Airway epithelial cell (primary cell): ENCODE measurements around the gene MAT2B. TPM values are rescaled to one million over a fixed set of nuclear protein-coding genes. Genes with fewer than 3 reads are reported as not detected.

Experiments
- total RNA-seq: library from RNA; depleted of rRNA; stranded (reverse); fragments of >200 nt; gene quantifications from 2 replicates; pipeline ENCODE4 v1.2.3, GENCODE V29; 2015

The MAT2B gene
- total RNA-seq = 33.6 and 37.7 TPM in 2 replicates

DNA sequence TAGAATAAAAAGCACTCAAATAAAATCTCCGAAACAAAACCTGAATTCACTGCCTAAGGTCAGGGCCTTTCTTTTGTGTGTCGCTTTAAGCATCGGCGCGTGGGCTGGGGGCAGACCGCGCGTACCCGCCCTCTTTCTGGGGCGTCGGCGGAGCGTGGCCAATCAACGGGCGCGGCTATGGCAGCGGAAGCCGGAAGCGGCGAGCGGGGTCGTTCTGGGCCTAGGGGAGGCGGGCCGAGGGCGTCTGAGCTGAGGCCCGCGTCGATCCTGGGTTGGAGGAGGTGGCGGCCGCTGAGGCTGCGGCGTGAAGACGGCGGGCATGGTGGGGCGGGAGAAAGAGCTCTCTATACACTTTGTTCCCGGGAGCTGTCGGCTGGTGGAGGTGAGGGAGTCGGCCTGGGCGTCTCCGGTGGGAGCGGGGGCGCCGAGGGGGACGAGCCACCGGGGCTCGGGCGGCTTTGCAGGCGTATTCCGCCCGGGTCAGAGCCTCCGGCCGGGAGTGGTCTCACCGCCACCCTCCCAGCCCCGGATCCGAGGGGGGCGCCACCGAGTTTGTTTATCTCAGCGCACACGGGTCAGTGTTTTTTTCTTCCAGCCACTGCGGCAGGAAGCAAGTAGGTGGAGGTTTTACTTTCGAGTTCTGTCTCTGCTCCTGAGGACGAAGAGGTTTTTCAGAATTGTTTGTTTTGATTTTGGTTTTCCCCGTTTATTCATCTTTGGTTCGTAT is at the start of gene MAT2B:
MAT2B (plus strand) TSS at position 252 of the 727 bp plus-strand sequence; CDS start at position 320, 68 bp downstream.

DNA sequence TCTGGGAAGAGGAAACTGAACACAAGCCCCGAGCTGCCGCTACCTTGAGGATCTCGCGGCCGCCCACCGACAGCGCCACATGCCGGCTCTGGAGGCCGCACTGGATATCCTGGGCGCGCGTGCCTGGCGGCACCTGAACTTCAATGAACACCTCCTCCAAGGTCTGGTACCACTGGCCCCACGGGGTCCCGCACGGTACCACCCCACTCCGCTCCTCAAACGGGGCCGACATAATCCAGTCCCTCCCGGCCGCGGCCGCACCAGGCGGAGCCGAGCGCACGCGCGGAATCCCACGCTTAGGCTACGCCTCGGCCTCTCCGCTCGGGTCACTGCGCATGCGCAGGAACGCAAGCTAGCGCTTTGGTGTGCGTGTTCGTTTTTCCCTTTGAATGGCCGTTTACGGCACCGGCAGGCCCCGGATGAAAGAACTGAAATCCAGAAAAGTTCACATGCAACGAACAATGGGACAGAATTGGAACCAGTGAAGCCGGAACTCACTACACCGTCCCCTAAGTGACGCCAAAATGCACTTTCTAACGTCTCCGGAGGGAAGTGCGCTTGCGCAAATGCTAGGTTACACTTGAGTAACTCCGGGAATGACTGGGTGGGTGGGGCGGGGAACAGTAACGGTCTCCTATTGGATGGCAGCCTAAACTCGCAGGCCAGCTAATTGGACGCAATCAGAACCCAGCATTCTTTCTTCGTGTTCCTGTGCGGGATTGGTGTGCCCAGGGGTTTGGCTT is 45.4 kb upstream of the MAT2B start, which contains the start of gene NUDCD2:
NUDCD2 (minus strand) TSS at position 284 of the 743 bp plus-strand sequence; CDS start at position 232, 52 bp downstream.

DNA sequence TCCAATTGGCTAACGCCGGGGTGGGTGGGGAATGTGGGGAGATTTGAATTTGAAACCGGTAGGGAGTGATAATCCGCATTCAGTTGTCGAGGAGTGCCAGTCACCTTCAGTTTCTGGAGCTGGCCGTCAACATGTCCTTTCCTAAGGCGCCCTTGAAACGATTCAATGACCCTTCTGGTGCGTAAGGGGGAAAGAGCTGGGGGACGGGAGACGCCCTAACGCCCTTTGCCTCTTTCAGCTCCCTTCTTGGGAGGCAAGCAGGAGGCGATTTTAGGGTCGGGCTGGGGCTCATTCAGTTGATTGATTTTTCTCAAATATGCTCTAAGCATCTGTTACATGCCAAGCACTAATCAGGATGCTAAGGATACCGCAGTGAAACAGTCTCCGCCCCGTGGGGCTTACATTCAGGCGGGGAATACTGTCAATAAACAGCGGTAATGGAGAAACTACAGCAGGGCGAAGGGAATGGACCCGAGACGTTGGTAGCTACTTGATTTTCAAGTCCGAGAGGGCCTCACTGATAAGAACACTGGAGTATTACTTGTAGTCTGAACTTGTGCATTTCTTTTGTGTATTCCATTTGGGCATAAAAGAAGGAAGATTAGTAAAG is 44.8 kb upstream of the MAT2B start, which contains the start of gene HMMR:
HMMR (plus strand) TSS at position 71 of the 610 bp plus-strand sequence; CDS start at position 132, 61 bp downstream.

Other genes with a start within 250 kb of the MAT2B start
- 88.4 and 97.4 TPM in 2 replicates for gene CCNG1, start 68.0 kb upstream of the MAT2B start, total RNA-seq
- 7.3 and 8.5 TPM in 2 replicates for gene NUDCD2, start 45.5 kb upstream of the MAT2B start, total RNA-seq
- 26.5 and 34.5 TPM in 2 replicates for gene HMMR, start 45.0 kb upstream of the MAT2B start, total RNA-seq